Heart right ventricle (tissue), 16 donors: Measurements from ENCODE around the gene NME8. TPM values are rescaled to one million over a fixed set of nuclear protein-coding genes. Genes with fewer than 3 reads are reported as not detected.

ENCODE experiments used
- ATAC-seq, 8 donors: fragments of 200-7000 bp; cut with Tn5 transposase; one replicate each; pipeline ENCODE4 v1.9.1; 2020; ENCODE audit warnings: mild to moderate bottlenecking in 8 of 8, moderate library complexity in 8 of 8, moderate number of reproducible peaks in 1 of 8
- DNase-seq, 2 donors: peaks; one replicate each; pipeline ENCODE4 v3.0.0-alpha.2; 2020
- H3K27ac ChIP-seq, 10 donors: fragments of 200-600 bp; sonication (generic) in 2 of 10; one replicate each; pipeline versions ENCODE4 v1.5.0 to v1.8.0; 2020 to 2022; ENCODE audit warnings: mild to moderate bottlenecking in 3 of 10
- H3K27me3 ChIP-seq, 7 donors: fragments of 200-600 bp; one replicate each; pipeline ENCODE4 v1.8.0; 2021 to 2022; ENCODE audit warnings: mild to moderate bottlenecking in 2 of 7
- H3K36me3 ChIP-seq, 9 donors: fragments of 200-600 bp; sonication (generic) in 1 of 9; one replicate each; pipeline versions ENCODE4 v1.5.0 to v1.8.0; 2020 to 2022; ENCODE audit warnings: mild to moderate bottlenecking in 2 of 9
- H3K4me1 ChIP-seq, 9 donors: fragments of 200-600 bp; sonication (generic) in 1 of 9; one replicate each; pipeline versions ENCODE4 v1.5.0 to v1.8.0; 2020 to 2022; ENCODE audit warnings: mild to moderate bottlenecking in 4 of 9
- H3K4me3 ChIP-seq, 10 donors: fragments of 200-600 bp; sonication (generic) in 2 of 10; one replicate each; pipeline versions ENCODE4 v1.5.0 to v1.8.0; 2020 to 2022; ENCODE audit warnings: mild to moderate bottlenecking in 7 of 10, moderate library complexity in 2 of 10
- H3K9me3 ChIP-seq, 11 donors: fragments of 200-600 bp in 10 of 11; sonication (generic) in 2 of 11; one replicate each; pipeline versions ENCODE4 v1.5.0 to v1.8.0; 2013 to 2022; ENCODE audit warnings: mild to moderate bottlenecking in 2 of 11, control low read depth in 1 of 11, moderate library complexity in 1 of 11
- CTCF ChIP-seq, 9 donors: fragments of 200-600 bp; sonication (generic) in 2 of 9; IDR thresholded peaks; one replicate each; pipeline versions ENCODE4 v1.5.0 to v1.8.0; 2021 to 2022; ENCODE audit warnings: antibody characterized with exemption in 9 of 9, mild to moderate bottlenecking in 5 of 9, moderate library complexity in 1 of 9
- WGBS, 2 donors: extraction: QIAGEN DNeasy Blood & Tissue Kit; methylation state at CpG; one replicate each; pipeline ENCODE4 v1.1.7; 2013; ENCODE audit warnings: inconsistent platforms in 1 of 2; 5-methylcytosine and 5-hydroxymethylcytosine counted together
- intact Hi-C, 10 donors: fragments of 100-400 bp; cut with DNase I; formaldehyde crosslinking; loops; one replicate each; pipeline versions ENCODE4 v1.11.1 to v1.14.2; 2022
- polyA plus RNA-seq, 2 donors: library from polyadenylated mRNA; stranded (reverse); fragments of 200-250 nt; gene quantifications; one replicate each; pipeline ENCODE4 v1.2.3, GENCODE V29; 2013
- total RNA-seq, 10 donors: library from RNA; stranded (reverse); fragmentation: NEBNext Ultra II Directional in 3 of 10; extraction: Animal tissue kit (Norgen Biotek cat#: 25700) in 3 of 10; gene quantifications; one replicate each; pipeline versions ENCODE4 v1.2.1 to v1.2.4, GENCODE V29; 2021 to 2023
- donor health status: Arrhythmogenic right ventricular cardiomyopathy.
- donor health status: ischemic (EF 13 %, LVEDD 7.1; RV severe dilation, severe dysfunction).
- donor health status: healthy with polysubstance abuse.
- donor health status: DM: no; HTN: yes; CAD: no.
- donor health status: DM: no; HTN: no; CAD: no.
- donor health status: ischemic (EF 25% LVEDD 6.9; RV normal size, moderate dysfunction).
- donor health status: ischemic (EF 25% LVEDD 5.7; RV mildly dilated, moderate dysfunction).
- donor health status: healthy.
- donor health status: DM: yes; HTN: yes; CAD: no.
- donor health status: Ischemic cardiomyopathy.
- donor health status: ischemic (EF 35%, LVEDD 5.7; RV mildly dilated, moderate dysfunction).
- donor health status: nonischemic (EF 11% LVEDD 7.7; RV severe dilation, severe dysfunction).
- donor health status: DM: yes; HTN: yes; CAD: no.
- donor health status: PGD.
- donor health status: ischemic (EF 29% LVEDD 5.4; RV normal size, mild dysfunction).
- donor health status: nonischemic (EF 23%, LVEDD 6.1; RV moderate dilation, normal function).

The NME8 gene
- total and polyA plus RNA-seq, 12 donors, result 0.15 to 0.19 TPM; not detected in 10

- Histone ChIP-seq H3K27ac (no peak overlapping the region), H3K4me1 (peaks cover 2 to 37% (median 17%) of the 10 kb centered on the region in 9 donors), H3K9me3 (peaks cover 0 to 18% (median 10%) of the 10 kb centered on the region in 11 donors), H3K27me3 (peaks cover 0 to 33% (median 0%) of the 10 kb centered on the region in 7 donors), H3K36me3 (no peaks in the 10 kb centered on the region), H3K4me3 (no peak overlapping the region)
- intact Hi-C loops, result loop anchor here in 1 of 10 donors (10.0 kb wide), 1 partner anchor 61 kb away; no protein-coding TSS in a partner anchor
- DNase-seq, result no peak
- ATAC-seq, result no peak
- WGBS, 2 donors, result 71 to 87% methylated on average over 1 of the region's 1 CpG
- no peak for TF ChIP-seq CTCF (IDR thresholded peaks at IDR 0.05)
Observed at GRCh38 chr7:37923996-37924395, 75.6 kb downstream of the NME8 start.

- no peak overlapping the region for H3K27ac ChIP-seq
- H3K27me3 ChIP-seq, result peaks cover 0 to 27% (median 0%) of the 10 kb centered on the region in 7 donors
- TF ChIP-seq CTCF (IDR thresholded peaks at IDR 0.05), result no peak
Observed at GRCh38 chr7:37924491-37925041, 76.2 kb downstream of the NME8 start.

GRCh38 chr7:37925620-37926019 is 77.2 kb downstream of the NME8 start:
- Histone ChIP-seq H3K4me3 (no peak overlapping the region), H3K27me3 (peaks cover 0 to 17% (median 0%) of the 10 kb centered on the region in 7 donors), H3K9me3 (peaks cover 0 to 18% (median 10%) of the 10 kb centered on the region in 11 donors), H3K27ac (no peak overlapping the region), H3K4me1 (peaks cover 0 to 30% (median 12%) of the 10 kb centered on the region in 9 donors), H3K36me3 (no peaks in the 10 kb centered on the region)
- no peak for DNase-seq
- intact Hi-C loops, result loop anchor here in 1 of 10 donors (10.0 kb wide), 1 partner anchor 59 kb away; no protein-coding TSS in a partner anchor
- TF ChIP-seq CTCF (IDR thresholded peaks at IDR 0.05), result no peak
- WGBS, 2 donors, result 93 to 94% methylated on average over 1 of the region's 1 CpG
- no peak for ATAC-seq

More at GRCh38 chr7:37924491-37925041, 76.2 kb downstream of the NME8 start:
- Histone ChIP-seq H3K4me3 (no peak overlapping the region), H3K36me3 (no peaks in the 10 kb centered on the region), H3K4me1 (peaks cover 3 to 37% (median 17%) of the 10 kb centered on the region in 9 donors), H3K9me3 (peaks cover 0 to 18% (median 10%) of the 10 kb centered on the region in 11 donors)
- DNase-seq (no peak), ATAC-seq (no peak)
- WGBS, 2 donors, result 74 to 80% methylated on average over 3 of the region's 3 CpGs
- intact Hi-C loops, result loop anchor here in 1 of 10 donors (10.0 kb wide), 1 partner anchor 60 kb away; no protein-coding TSS in a partner anchor

DNA sequence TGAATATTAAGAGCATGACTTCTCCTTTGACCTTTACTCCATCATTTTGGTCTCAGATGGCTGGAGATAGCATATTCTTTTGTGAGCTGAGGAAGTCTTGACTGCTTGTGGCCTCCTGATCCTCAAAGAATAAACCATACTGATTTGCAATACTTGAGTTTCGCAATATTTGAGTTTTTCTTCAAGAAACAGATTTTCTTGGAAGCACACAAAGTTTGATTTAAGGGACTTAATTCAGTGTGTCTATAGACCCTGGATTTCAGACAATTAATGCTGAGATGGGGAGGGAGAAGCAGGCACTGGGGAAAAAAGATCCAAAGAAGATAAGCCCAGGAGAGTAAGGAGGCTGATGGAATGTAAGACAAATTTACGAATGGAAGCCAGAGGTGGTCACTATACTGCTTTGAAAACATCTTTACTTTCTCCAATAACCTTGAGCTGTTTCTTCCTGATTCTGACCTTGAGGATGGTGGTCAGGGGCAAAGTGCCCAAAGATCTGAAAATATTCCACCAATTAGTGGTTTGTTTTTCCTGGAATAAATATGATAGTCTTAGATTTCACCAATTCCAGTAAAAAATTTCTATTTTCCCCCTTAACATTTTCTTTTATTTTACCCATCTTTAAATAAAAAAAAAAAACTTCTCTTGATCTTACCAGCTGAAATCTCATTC is 79.5 kb downstream of the NME8 start:
- H3K4me1 ChIP-seq, result peaks cover 0 to 12% (median 5%) of the 10 kb centered on the region in 9 donors
- ATAC-seq (no peak), DNase-seq (no peak)
- TF ChIP-seq CTCF (IDR thresholded peaks at IDR 0.05), result no peak
- intact Hi-C loops, result loop anchor here in 1 of 10 donors (10.0 kb wide), 1 partner anchor 57 kb away; no protein-coding TSS in a partner anchor
- H3K27ac ChIP-seq, result no peak overlapping the region
- 91 to 93% methylated on average over 2 of the region's 2 CpGs for WGBS, 2 donors
- peaks cover 0 to 18% (median 10%) of the 10 kb centered on the region in 11 donors for H3K9me3 ChIP-seq
- no peak overlapping the region for H3K4me3 ChIP-seq
- H3K36me3 ChIP-seq, result no peaks in the 10 kb centered on the region
- no peaks in the 10 kb centered on the region for H3K27me3 ChIP-seq
